WI38 (cell line): ENCODE results near the gene SQSTM1.

Experiments used
- H3K4me3 ChIP-seq: 2 replicates; pipeline ENCODE4 v1.5.1; 2011; ENCODE audit warnings: low read depth, mild to moderate bottlenecking, control low read depth, low read length
- TF ChIP-seq, protein P1 (sequence below): IDR thresholded peaks from 2 replicates; pipeline ENCODE4 v1.5.1; 2012; ENCODE audit warnings: low read depth, mild to moderate bottlenecking, control low read depth, low read length

SQSTM1 gene

DNA sequence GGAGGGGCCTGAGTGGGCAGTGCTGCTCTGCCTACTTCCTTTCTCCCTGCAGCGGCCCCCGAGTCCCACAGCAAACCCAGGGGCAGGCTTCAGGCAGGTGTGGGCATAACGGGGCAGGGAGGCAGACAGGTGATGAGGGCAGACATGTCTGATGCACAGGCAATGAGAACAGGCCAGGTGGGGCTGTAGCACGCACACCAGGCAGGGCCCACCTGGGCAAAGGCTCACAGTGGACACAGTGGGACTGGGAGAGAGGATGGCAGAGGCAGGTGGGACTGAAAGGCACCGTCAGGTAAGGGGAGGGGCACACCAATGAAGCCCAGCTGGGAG is 21.1 kb upstream of the SQSTM1 start:
- TF ChIP-seq, protein P1, sequence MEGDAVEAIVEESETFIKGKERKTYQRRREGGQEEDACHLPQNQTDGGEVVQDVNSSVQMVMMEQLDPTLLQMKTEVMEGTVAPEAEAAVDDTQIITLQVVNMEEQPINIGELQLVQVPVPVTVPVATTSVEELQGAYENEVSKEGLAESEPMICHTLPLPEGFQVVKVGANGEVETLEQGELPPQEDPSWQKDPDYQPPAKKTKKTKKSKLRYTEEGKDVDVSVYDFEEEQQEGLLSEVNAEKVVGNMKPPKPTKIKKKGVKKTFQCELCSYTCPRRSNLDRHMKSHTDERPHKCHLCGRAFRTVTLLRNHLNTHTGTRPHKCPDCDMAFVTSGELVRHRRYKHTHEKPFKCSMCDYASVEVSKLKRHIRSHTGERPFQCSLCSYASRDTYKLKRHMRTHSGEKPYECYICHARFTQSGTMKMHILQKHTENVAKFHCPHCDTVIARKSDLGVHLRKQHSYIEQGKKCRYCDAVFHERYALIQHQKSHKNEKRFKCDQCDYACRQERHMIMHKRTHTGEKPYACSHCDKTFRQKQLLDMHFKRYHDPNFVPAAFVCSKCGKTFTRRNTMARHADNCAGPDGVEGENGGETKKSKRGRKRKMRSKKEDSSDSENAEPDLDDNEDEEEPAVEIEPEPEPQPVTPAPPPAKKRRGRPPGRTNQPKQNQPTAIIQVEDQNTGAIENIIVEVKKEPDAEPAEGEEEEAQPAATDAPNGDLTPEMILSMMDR: no peak
- H3K4me3 ChIP-seq: no peak overlapping the region

DNA sequence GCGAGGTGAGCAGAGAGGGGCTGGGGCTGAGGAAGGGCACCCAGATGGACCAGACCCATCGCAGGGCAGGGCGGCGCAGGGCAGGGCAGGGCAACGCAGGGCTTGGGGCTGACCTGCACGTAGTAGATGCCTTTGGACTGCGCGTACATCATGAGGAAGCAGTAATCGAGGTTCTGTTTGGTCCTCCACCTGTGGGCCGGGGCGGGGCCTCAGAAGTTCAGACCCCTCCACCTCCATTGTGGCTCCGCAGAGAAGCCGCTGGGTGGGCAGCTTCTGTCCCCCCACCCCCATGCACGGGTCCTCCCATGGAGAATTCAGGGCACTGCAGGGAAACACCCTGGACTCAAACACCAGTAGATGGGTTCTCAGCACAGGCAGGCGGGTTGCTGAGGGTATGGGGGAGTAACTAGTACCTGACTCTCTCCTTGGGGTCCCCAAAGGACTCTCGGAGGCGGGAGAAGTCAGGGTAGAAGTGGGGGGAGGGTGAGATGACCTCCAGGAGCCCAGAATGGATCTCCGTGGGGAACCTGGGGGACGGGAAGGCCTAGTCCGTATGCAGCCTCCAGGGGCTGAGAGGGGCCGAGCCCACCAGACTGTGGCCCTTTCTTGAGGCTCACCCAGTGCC is 20.5 kb upstream of the SQSTM1 start:
- TF ChIP-seq, protein P1: no peak
- no peak overlapping the region for H3K4me3 ChIP-seq

DNA sequence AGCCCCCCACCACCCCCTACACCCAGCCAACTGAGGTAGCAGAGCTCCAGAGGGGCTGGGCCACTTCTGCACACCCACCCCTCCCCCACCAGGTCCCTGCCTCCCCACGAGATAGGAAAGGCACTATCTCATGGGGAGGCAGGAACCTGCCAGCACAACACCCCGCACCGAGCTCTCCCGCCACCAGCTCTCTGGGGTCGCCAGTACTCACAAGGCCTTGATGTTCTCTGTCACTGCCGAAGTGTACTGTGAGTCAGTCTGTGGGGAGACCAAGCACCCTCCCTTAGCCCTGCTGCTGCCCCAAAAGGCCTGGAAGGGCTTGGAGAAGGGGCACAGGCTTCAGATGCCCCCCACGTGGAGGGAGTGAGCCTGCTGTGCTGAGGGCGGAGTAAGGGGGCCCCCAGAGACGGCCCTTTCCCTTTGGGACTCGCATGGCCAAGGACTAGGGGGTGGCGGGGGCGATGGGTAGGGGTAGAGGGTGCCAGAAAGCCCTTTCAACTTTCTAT is 20.0 kb upstream of the SQSTM1 start:
- no peak overlapping the region for H3K4me3 ChIP-seq
- TF ChIP-seq, protein P1: no peak

DNA sequence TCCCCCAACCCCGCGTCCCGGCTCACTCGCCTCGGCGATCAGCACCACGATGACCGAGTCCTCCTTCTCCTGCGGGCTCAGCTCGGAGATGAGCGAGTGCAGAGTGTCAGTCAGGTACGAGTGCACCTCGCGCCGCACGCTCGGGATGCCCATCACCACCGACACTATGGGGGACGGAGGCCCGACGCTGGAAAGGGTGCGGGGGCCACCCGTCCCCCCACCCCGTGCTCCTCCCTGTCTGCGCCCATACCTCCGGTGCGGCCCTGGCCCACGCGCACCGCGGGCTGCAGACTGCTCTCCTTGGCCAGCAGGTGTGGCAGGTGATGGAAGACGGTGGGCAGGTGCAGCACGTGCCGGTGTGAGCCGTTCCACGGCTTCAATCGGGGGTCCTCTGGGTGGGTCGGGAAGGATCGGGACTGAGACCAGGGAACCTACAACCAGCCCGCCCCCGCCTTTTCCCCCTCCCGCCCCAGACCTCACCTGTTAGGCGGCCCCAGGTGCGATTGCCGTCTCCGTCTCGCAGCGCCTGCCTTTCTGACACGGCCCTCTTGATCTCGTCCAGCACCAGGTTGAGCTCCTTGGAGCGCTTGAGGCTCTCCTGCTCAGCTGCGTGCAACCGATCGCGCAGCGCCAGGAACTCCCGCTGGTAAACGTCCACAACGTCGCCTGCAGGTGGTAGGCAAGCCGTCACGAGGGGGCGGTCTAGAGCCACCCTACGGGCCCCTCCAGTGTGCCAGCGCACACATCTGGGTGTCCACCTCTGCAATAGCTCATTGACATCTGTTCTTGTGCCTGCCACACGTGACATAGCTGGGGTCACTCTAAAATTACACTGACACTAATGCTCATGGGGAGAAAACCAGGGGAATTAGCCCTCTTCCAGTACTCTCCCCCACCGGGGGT is 19.1 kb upstream of the SQSTM1 start:
- H3K4me3 ChIP-seq: no peak overlapping the region
- TF ChIP-seq, protein P1: no peak

DNA sequence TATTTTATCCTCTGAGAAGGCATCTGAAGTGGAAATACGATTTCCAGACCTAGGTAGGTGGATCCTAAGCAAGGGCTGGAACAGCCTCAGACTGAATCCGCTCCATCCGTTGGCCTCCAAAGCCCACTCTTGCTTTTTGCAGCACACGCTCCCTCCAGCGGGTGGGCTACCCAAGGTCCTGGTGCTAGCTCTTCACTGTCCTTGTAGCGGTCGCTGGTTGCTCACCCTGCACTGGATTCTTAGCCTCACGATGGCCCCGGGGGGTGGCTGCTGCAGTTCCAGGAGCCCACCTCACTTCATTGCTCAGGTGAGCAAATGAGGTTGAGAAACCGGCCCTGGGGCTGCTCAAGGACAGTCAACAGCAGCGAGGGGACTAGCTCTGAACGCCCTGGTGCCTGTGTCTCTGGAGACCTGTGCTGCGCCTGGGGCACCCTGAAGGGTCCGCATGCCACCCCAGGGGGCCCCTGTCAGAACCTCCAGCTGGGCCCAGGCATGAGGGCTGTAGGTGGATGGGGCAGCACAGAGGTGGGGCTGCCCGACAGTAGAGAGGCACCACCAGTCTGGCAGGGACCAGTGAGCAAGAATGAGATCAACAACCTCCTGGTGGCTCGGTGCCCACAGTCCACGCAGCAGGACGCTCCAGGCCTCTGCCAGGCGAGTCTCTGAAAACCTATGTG is 18.4 kb upstream of the SQSTM1 start:
- no peak overlapping the region for H3K4me3 ChIP-seq

DNA sequence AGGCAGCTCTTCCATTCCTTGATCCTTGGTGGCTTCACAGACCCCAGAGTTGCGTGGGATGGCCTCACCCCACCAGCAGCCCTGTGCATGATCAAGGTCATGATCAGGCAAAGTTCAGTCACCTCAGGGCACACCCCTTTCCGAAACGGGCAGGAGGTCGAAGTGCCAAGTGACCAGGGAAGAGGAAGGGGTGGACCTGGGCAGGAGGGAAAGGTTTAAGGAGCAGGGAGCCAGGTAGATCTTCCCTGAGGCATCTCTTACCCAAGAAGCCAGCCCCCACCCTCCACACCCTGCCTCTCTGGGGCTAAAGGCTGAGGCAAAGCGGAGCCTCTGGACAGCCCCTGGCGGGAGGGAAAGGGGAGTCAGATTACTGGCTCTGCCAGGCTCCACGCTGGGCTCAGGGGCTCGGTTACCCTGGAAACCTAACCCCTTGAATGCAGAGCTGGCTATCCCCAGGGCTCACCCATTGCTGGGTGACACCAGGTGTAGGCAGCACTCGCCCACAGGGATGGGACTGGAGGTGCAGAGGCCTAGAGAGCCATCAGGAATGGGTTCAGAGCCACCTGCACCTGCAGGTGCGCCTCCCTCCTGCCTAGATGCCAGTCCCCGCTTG is 17.6 kb upstream of the SQSTM1 start:
- TF ChIP-seq, protein P1: no peak
- no peak overlapping the region for H3K4me3 ChIP-seq

More for the DNA sequence above, 18.4 kb upstream of the SQSTM1 start:
- TF ChIP-seq, protein P1: no peak
